Eye (tissue), 1 donor: Measurements from ENCODE around the gene PROKR2.

Experiments
- DNase-seq: peaks from one replicate; pipeline ENCODE4 v3.0.0-alpha.2; 2015

PROKR2 gene

GRCh38 chr20:5279661-5280060, 37.1 kb downstream of the PROKR2 start:
- no peak for DNase-seq

- no peak for DNase-seq
Observed at GRCh38 chr20:5272268-5272667, 44.5 kb downstream of the PROKR2 start.

GRCh38 chr20:5270603-5271002, 46.2 kb downstream of the PROKR2 start:
- DNase-seq: no peak

GRCh38 chr20:5268449-5268848, 48.3 kb downstream of the PROKR2 start:
- no peak for DNase-seq

- no peak for DNase-seq
Observed at GRCh38 chr20:5267092-5267491, 49.7 kb downstream of the PROKR2 start.
